Mesenchymal stem cell (in vitro differentiated cells and primary cell): ENCODE measurements around the gene TMEM263. TPM values are rescaled to one million over a fixed set of nuclear protein-coding genes. Genes with fewer than 3 reads are reported as not detected.
A peak's percentile ranks its signal among the peaks of the same experiment; 100 is the strongest.

Source experiments
- DNase-seq: peaks from one replicate; pipeline ENCODE4 v3.0.0-alpha.2; 2013
- H2AFZ ChIP-seq: one replicate; pipeline ENCODE4 v1.6.1; 2013; ENCODE audit warnings: low read depth, mild to moderate bottlenecking, control low read depth, inconsistent platforms, low read length, moderate library complexity
- H2AK5ac ChIP-seq: 2 replicates; pipeline ENCODE4 v1.6.1; 2013; ENCODE audit warnings: low read length, moderate library complexity, mild to moderate bottlenecking, inconsistent platforms; ENCODE audit not compliant: severe bottlenecking
- H2BK120ac ChIP-seq: one replicate; pipeline ENCODE4 v1.6.1; 2013; ENCODE audit warnings: low read depth, mild to moderate bottlenecking, inconsistent platforms, low read length, moderate library complexity
- H2BK12ac ChIP-seq, 2 experiments: one replicate each; pipeline ENCODE4 v1.6.1; 2013; ENCODE audit warnings: inconsistent platforms in 2 of 2, low read length in 2 of 2, mild to moderate bottlenecking in 2 of 2, moderate library complexity in 2 of 2, control low read depth in 1 of 2
- H2BK15ac ChIP-seq: one replicate; pipeline ENCODE4 v1.6.1; 2013; ENCODE audit warnings: mild to moderate bottlenecking, low read depth, inconsistent platforms; ENCODE audit not compliant: poor library complexity, severe bottlenecking
- H2BK5ac ChIP-seq: 2 replicates; pipeline ENCODE4 v1.6.1; 2013; ENCODE audit warnings: low read depth, mild to moderate bottlenecking, low read length, control low read depth, inconsistent platforms; ENCODE audit not compliant: poor library complexity, severe bottlenecking
- H3K14ac ChIP-seq, 2 experiments: one replicate each; pipeline ENCODE4 v1.6.1; 2013; ENCODE audit warnings: inconsistent platforms in 2 of 2, low read length in 2 of 2, control low read depth in 1 of 2, mild to moderate bottlenecking in 1 of 2, moderate library complexity in 1 of 2
- H3K18ac ChIP-seq, 2 experiments: one replicate each; pipeline ENCODE4 v1.6.1; 2013; ENCODE audit warnings: inconsistent platforms in 2 of 2, low read length in 2 of 2, control low read depth in 1 of 2, low read depth in 1 of 2, mild to moderate bottlenecking in 1 of 2
- H3K23ac ChIP-seq, 2 experiments: one replicate each; pipeline ENCODE4 v1.6.1; 2013; ENCODE audit warnings: inconsistent platforms in 2 of 2, low read length in 2 of 2, mild to moderate bottlenecking in 2 of 2, moderate library complexity in 2 of 2, control low read depth in 1 of 2
- H3K27ac ChIP-seq: 2 replicates; pipeline ENCODE4 v1.5.1; 2013; ENCODE audit warnings: mild to moderate bottlenecking, moderate library complexity, low read length, control low read depth, inconsistent platforms; ENCODE audit not compliant: poor library complexity, severe bottlenecking
- H3K27me3 ChIP-seq, 2 experiments: 2 replicates each; pipeline versions ENCODE4 v1.6.1 to v1.7.0; 2013; ENCODE audit warnings: low read length in 2 of 2, mild to moderate bottlenecking in 2 of 2, moderate library complexity in 2 of 2, control low read depth in 1 of 2, inconsistent platforms in 1 of 2; ENCODE audit not compliant: control insufficient read depth in 1 of 2, insufficient read depth in 1 of 2
- H3K36me3 ChIP-seq, 2 experiments: 2 replicates each; pipeline versions ENCODE4 v1.6.1 to v1.7.0; 2013; ENCODE audit warnings: low read length in 2 of 2, control low read depth in 1 of 2, inconsistent platforms in 1 of 2, low read depth in 1 of 2, mild to moderate bottlenecking in 1 of 2; ENCODE audit not compliant: insufficient read depth in 2 of 2, control insufficient read depth in 1 of 2
- H3K4ac ChIP-seq, 2 experiments: one replicate each; pipeline ENCODE4 v1.6.1; 2013; ENCODE audit warnings: inconsistent platforms in 2 of 2, low read length in 2 of 2, mild to moderate bottlenecking in 2 of 2, moderate library complexity in 2 of 2, control low read depth in 1 of 2, low read depth in 1 of 2
- H3K4me1 ChIP-seq: 2 replicates; pipeline ENCODE4 v1.6.1; 2013; ENCODE audit warnings: low read depth, low read length, control low read depth; ENCODE audit not compliant: control insufficient read depth, insufficient read depth
- H3K4me2 ChIP-seq: 2 replicates; pipeline ENCODE4 v1.6.1; 2013; ENCODE audit warnings: low read length, mild to moderate bottlenecking, inconsistent platforms; ENCODE audit not compliant: poor library complexity, severe bottlenecking
- H3K4me3 ChIP-seq, 2 experiments: 2 replicates each; pipeline versions ENCODE4 v1.5.1 to v1.7.0; 2013; ENCODE audit warnings: low read length in 2 of 2, mild to moderate bottlenecking in 2 of 2, control low read depth in 1 of 2, low read depth in 1 of 2; ENCODE audit not compliant: insufficient read depth in 1 of 2
- H3K79me1 ChIP-seq: replicated peaks from 2 replicates; pipeline ENCODE4 v1.6.1; 2013; ENCODE audit warnings: mild to moderate bottlenecking, control low read depth, low read length, inconsistent platforms; ENCODE audit not compliant: poor library complexity, severe bottlenecking
- H3K9ac ChIP-seq: 2 replicates; pipeline ENCODE4 v1.7.0; 2013; ENCODE audit warnings: mild to moderate bottlenecking, low read length, moderate library complexity
- H3K9me3 ChIP-seq: 2 replicates; pipeline ENCODE4 v1.7.0; 2013; ENCODE audit warnings: mild to moderate bottlenecking, low read length; ENCODE audit not compliant: control insufficient read depth
- H4K8ac ChIP-seq: one replicate; pipeline ENCODE4 v1.6.1; 2013; ENCODE audit warnings: inconsistent platforms, mild to moderate bottlenecking, low read length, moderate library complexity
- H4K91ac ChIP-seq: one replicate; pipeline ENCODE4 v1.6.1; 2013; ENCODE audit warnings: mild to moderate bottlenecking, low read length, inconsistent platforms
- WGBS: methylation state at CpG from one replicate; pipeline ENCODE4 v1.1.7; 2013; ENCODE audit warnings: mixed read lengths; 5-methylcytosine and 5-hydroxymethylcytosine counted together
- polyA plus RNA-seq, 2 experiments: library from polyadenylated mRNA; stranded (reverse); fragments of 200-250 nt; gene quantifications; one replicate each; pipeline ENCODE4 v1.2.3, GENCODE V29; 2013

Gene TMEM263
- 96.3 TPM for polyA plus RNA-seq (2013, experiment 1 of 2)
- polyA plus RNA-seq (2013, experiment 2 of 2) = 107 TPM

GRCh38 chr12:106955377-106956047, at the start of gene TMEM263:
TMEM263 (plus strand) TSS chr12:106955907; CDS start chr12:106967117, 11,210 bp downstream.
- H4K91ac ChIP-seq = peak within 1 kb of the TSS; percentile 100

GRCh38 chr12:106906715-106907114, 49.0 kb upstream of the TMEM263 start:
- 88% methylated on average over 2 of the region's 2 CpGs for WGBS
- no peak overlapping the region for H3K18ac ChIP-seq

More at GRCh38 chr12:106955377-106956047, at the start of gene TMEM263:
- Histone ChIP-seq H2BK120ac (peak within 1 kb of the TSS; percentile 100), H3K36me3 (peaks cover 0 to 11% of the 10 kb centered on the region in 2 experiments), H3K9ac (peak within 1 kb of the TSS; percentile 100), H3K79me1 (peaks cover 5% of the 10 kb centered on the region), H2BK5ac (peak within 1 kb of the TSS; percentile 100), H3K18ac (peak within 1 kb of the TSS; percentile 100), H3K4me3 (peak within 1 kb of the TSS; percentile 98 to 99), H2AFZ (peak within 1 kb of the TSS; percentile 80), H3K27me3 (no peaks in the 10 kb centered on the region), H3K4me2 (peak within 1 kb of the TSS; percentile 78), H3K14ac (peak within 1 kb of the TSS; percentile 62 to 100), H2AK5ac (peak within 1 kb of the TSS; percentile 91), H2BK12ac (peak within 1 kb of the TSS; percentile 1 to 49), H3K23ac (peak within 1 kb of the TSS in 1 of 2 experiments; percentile 99), H4K8ac (peak within 1 kb of the TSS; percentile 97), H3K9me3 (no peaks in the 10 kb centered on the region), H2BK15ac (peak within 1 kb of the TSS; percentile 69), H3K4ac (peak within 1 kb of the TSS; percentile 100), H3K27ac (peak within 1 kb of the TSS; percentile 89), H3K4me1 (peaks cover 6% of the 10 kb centered on the region)
- WGBS = under 1% methylated on average over 35 of the region's 88 CpGs
- peak; percentile 96 for DNase-seq

GRCh38 chr12:106907411-106907810, 48.3 kb upstream of the TMEM263 start:
- Histone ChIP-seq H3K23ac (peak overlapping the region in 1 of 2 experiments; percentile 60), H3K27me3 (peaks cover 5 to 24% of the 10 kb centered on the region in 2 experiments), H3K18ac (no peak overlapping the region), H4K91ac (no peak overlapping the region), H3K4ac (no peak overlapping the region), H3K79me1 (no peaks in the 10 kb centered on the region), H2AFZ (no peak overlapping the region), H2AK5ac (no peak overlapping the region), H2BK12ac (no peak overlapping the region), H2BK120ac (no peak overlapping the region), H3K4me3 (no peak overlapping the region), H3K36me3 (no peaks in the 10 kb centered on the region), H3K4me1 (peaks cover 5% of the 10 kb centered on the region), H4K8ac (no peak overlapping the region), H3K14ac (no peak overlapping the region), H2BK15ac (no peak overlapping the region), H3K9me3 (no peaks in the 10 kb centered on the region), H2BK5ac (no peak overlapping the region), H3K4me2 (no peak overlapping the region), H3K27ac (no peak overlapping the region), H3K9ac (no peak overlapping the region)
- 81% methylated on average over 5 of the region's 5 CpGs for WGBS
- no peak for DNase-seq

More at GRCh38 chr12:106906715-106907114, 49.0 kb upstream of the TMEM263 start:
- Histone ChIP-seq H3K4me2 (no peak overlapping the region), H4K91ac (no peak overlapping the region), H2AK5ac (no peak overlapping the region), H3K23ac (no peak overlapping the region), H3K4me3 (no peak overlapping the region), H3K9ac (no peak overlapping the region), H3K4ac (no peak overlapping the region), H4K8ac (no peak overlapping the region), H3K9me3 (no peaks in the 10 kb centered on the region), H3K79me1 (no peaks in the 10 kb centered on the region), H3K27ac (no peak overlapping the region), H2BK5ac (no peak overlapping the region), H2BK15ac (no peak overlapping the region), H3K14ac (no peak overlapping the region), H3K36me3 (no peaks in the 10 kb centered on the region), H2AFZ (no peak overlapping the region), H2BK120ac (no peak overlapping the region), H2BK12ac (no peak overlapping the region), H3K27me3 (peaks cover 8 to 24% of the 10 kb centered on the region in 2 experiments), H3K4me1 (peaks cover 5% of the 10 kb centered on the region)
- DNase-seq = no peak

GRCh38 chr12:106907846-106908245, 47.9 kb upstream of the TMEM263 start:
- Histone ChIP-seq H3K14ac (peak overlapping the region in 1 of 2 experiments; percentile 77), H2BK5ac (no peak overlapping the region), H3K9me3 (no peaks in the 10 kb centered on the region), H3K4me1 (peaks cover 5% of the 10 kb centered on the region), H3K4me2 (no peak overlapping the region), H3K23ac (peak overlapping the region in 1 of 2 experiments; percentile 60), H3K4ac (no peak overlapping the region), H2AK5ac (no peak overlapping the region), H3K9ac (no peak overlapping the region), H2BK15ac (no peak overlapping the region), H4K91ac (no peak overlapping the region), H3K27me3 (peaks cover 5 to 24% of the 10 kb centered on the region in 2 experiments), H3K4me3 (no peak overlapping the region), H2BK12ac (no peak overlapping the region), H2BK120ac (no peak overlapping the region), H3K18ac (no peak overlapping the region), H3K79me1 (no peaks in the 10 kb centered on the region), H3K27ac (no peak overlapping the region), H2AFZ (no peak overlapping the region), H4K8ac (no peak overlapping the region), H3K36me3 (no peaks in the 10 kb centered on the region)
- no peak for DNase-seq
- 77% methylated on average over 4 of the region's 4 CpGs for WGBS
